Stimulated activated CD4-positive, alpha-beta T cell treated with anti-CD3 and anti-CD28 coated beads, Interleukin-4, amount 100 ng/mL, for 4 hours (primary cell): ENCODE results near the gene TMEM134.
"Not testable (repeated sequence)": the region's sequence is repeated elsewhere in the genome, so short reads cannot be mapped to it uniquely, and the experiment has no call there.

Source experiments
- DNase-seq, 2 experiments: peaks; one replicate each; pipeline ENCODE4 v3.0.0-alpha.2; 2020

The TMEM134 gene

GRCh38 chr11:67468759-67469507 is at the start of gene TMEM134:
Gene TMEM134, minus strand, starts transcription at chr11:67469251. Its CDS starts 59 bp downstream, at chr11:67469192.
- DNase-seq: peak; percentile 88 to 96

DNA sequence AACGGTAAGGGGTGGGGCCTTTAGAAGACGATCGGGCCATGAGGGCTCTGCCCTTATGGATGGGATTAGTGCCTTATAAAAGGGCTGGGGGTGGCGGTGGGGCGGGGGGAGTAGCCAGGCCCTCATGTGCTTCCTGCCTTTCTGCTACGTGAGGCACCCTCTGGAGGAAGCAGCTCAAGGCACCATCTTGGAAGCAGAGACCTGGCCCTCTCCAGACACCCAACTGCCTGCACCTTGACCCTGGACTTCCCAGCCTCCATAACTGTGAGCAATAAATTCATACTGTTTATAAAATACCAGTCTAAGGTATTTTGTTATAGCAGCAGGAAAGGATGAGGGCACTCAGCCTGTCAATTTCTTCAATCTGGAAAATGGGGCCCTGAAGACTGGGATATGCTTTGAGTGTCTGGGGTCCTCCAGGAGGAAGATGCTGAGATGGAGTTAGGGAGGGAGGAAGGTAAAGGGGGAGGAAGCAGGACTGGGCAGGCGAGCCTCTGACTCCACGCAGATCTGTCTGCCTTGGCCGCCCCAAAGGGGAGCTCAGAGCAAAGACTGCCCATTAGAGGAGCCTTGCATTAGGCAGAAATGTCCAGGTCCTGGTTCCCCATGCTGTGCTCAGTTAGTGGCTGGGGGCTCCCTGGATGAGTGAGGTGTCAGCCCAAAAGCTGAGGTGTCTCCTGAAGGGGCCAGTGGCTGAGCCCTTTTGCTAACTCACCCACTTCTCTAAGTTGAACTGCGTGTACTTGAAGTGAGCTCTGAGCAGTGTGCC is 48.9 kb upstream of the TMEM134 start:
- DNase-seq: no peak

DNA sequence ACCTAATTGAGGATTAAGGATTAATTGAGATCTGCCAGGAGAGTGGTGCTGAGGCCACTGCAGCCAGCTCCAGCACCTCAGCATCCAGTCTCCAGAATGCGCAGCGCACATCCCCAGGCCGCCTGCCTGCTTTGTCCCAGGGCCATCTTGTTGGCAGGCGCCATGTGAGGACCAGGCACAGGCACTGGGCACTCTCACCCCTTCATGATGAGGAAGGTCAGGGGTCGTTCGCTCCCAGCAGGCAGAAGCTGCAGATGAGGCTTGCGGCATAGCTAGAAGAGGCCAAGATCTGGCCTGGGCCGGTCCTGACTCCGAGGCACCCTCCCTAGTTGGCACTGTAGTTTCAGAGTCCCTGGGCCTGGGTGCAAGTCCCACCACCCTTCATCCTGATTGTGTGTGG is 47.8 kb upstream of the TMEM134 start:
- DNase-seq: no peak

GRCh38 chr11:67514116-67514515 is 45.1 kb upstream of the TMEM134 start:
- DNase-seq: no peak

DNA sequence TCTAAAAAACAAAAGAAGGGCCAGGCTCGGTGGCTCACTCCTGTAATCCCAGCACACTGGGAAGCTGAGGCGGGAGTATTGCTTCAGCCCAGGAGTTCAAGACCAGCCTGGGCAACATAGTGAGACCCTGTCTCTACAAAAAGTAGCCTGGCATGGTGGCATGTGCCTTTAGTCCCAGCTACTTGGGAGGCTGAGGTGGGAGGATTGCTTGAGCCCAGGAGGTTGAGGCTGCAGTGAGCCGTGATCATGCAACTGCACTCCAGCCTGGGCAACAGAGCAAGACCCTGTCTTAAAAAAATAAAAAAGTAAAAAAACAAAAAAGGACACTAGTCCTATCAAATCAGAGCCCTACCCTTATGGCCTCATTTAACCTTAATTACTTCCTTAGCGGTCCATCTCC is 42.5 kb upstream of the TMEM134 start:
- DNase-seq: not testable (repeated sequence)

DNA sequence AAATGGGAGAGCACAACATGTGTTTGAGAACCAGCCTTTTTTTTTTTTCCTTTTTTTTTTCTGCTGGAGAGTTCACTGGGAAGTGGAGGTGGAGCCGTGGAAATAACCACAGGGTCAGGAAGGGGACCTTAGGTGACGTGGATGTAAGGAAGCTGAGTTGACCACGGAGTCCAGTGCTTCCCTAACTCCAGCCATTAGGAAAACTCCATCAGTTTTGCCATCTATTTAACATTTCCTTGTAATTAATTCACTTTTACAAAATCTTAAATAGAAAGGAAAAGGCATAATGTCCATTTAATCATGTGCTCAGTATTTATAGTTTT is 40.9 kb upstream of the TMEM134 start:
- DNase-seq: no peak

- peak; percentile 97 to 100 for DNase-seq
These were observed 39.6 kb upstream of the TMEM134 start for GRCh38 chr11:67508486-67509121.

DNA sequence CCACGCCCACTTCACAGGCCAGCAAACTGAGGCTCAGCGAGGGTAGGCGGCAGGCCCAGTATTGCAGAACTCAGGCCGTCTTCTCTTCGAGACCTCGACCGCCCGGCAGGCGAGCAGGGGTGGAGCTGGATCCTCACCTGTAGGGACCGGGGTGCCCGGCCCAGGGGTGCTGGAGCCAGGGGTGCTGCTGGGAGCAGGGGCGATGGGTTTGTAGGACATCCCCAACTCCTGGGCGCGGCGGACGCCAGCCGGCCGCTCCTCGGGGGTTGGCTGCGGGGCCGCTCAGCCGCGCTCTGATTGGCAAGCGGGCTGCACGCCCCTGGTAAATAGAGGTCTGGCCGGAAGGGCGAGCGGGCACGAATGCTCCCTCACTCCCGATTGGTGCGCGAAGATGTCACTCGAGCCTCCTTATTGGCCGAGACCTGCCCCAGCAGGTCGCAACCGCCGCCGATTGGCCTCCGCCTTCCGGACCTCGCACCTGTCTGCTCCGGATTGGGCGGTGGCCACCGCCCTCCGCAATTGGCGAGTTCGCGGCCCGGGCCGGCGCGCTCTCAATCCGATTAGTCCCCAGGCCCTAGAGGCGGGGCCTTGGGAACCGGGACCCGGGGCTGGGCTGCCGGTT is 38.9 kb upstream of the TMEM134 start, which contains the start of gene CDK2AP2:
CDK2AP2 (minus strand) TSS at position 299 of the 622 bp plus-strand sequence; CDS start at position 219, 80 bp downstream.
- DNase-seq: peak; percentile 97 to 98

DNA sequence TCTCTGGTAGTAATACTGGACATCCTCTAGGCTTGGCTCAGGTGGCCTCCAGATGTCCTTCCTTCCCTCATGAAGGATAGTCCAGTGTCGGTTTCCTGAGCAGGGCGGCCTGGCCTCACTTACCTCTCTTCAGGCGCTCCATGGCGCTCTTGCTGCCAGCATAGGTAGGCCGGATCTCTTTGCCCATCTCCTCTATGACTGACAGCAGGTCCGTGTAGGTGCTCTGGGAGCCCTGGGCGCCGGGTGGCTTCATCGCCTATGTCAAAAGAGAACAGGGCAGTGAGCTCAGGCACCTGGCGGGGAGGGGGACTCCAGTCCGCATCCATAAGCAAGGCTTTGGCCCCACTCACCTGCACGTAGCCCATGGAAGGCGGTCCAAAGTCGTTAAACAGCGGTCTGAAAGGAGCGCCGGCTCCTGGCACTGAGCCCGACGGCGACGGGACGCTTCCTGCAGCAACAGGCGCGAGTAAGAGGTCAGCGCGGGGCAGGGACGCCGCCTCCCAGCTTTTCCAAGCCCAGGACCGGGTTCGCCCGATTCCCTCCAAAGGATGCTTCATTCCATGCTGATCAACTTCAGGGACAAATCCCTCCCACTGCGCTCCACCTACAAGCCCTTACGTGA is 38.3 kb upstream of the TMEM134 start:
- no peak for DNase-seq

- DNase-seq: no peak
These were observed 37.5 kb upstream of the TMEM134 start for GRCh38 chr11:67506426-67507051.

DNA sequence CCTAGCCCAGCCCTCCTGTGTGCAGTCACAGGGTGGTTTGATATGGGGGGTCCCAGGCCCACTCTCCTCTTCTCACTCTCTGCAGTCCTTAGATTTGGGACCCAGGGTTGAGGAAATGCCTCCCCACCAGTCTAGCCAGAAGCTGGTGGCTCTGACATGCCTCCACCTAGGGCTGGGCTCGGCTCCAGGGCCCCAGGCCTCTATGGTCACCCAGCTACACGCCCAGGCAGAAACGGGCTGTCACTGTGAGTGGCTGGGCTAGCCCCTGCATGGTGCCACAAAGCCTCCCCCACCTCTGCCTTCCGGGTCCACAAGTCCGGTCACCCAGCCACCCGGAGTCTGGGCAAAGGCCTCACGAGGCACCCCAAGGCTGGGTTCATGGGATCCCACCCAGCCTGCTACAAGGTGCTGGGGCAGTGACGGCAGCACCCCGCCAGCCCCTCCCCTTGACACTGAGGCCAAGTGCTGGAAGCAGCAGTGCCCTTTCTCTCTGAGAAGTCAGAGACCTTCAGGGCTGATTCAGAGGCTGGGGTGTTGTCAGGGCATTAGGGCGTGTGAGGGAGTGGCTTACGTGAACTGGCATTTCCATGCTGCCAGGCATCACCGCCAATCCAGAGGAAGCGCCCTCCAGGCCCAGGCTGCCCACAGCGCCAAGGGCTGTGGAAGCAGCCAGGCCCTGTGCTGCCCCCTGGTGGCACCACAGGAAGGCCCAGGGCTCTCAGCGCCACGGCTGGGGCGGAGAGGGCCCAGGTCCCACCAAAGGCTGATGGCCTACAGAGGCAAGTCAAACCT is 36.8 kb upstream of the TMEM134 start:
- DNase-seq: peak; percentile 88 to 90

- DNase-seq: peak; percentile 61 to 83
These were observed 36.0 kb upstream of the TMEM134 start, which contains the start of gene PITPNM1 for GRCh38 chr11:67504950-67505581. Gene PITPNM1, minus strand, starts transcription at chr11:67505363. Its CDS starts 1,183 bp downstream, at chr11:67504180.

- DNase-seq: peak; percentile 12 to 44
These were observed 35.2 kb upstream of the TMEM134 start for GRCh38 chr11:67504005-67504949.

GRCh38 chr11:67503119-67504004 is 34.3 kb upstream of the TMEM134 start:
- DNase-seq: no peak

- no peak for DNase-seq
These were observed 33.4 kb upstream of the TMEM134 start for GRCh38 chr11:67502328-67502979.

DNA sequence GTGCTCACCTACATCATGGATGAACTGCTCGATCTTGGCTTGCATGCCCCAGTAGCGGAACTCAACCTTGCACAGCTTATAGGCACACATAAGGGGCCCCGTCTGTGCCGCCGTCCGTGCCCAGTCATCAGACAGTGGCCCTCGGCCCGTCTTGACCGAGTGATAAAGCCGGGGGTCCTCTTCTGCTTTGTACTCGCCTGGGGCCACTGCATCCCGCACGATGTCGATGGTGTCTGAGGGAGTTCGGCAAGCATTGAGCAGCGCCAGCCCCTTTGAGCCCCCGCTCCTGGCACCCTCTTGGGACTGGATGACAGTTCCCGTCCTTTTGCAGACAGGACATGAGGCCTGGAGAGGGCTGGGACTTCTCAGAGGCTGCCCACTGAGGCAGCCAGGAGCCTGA is 32.8 kb upstream of the TMEM134 start:
- DNase-seq: no peak

GRCh38 chr11:67500831-67501715 is 32.0 kb upstream of the TMEM134 start:
- no peak for DNase-seq
